Measurements from ENCODE around the gene EXOC8.

The EXOC8 gene

DNA sequence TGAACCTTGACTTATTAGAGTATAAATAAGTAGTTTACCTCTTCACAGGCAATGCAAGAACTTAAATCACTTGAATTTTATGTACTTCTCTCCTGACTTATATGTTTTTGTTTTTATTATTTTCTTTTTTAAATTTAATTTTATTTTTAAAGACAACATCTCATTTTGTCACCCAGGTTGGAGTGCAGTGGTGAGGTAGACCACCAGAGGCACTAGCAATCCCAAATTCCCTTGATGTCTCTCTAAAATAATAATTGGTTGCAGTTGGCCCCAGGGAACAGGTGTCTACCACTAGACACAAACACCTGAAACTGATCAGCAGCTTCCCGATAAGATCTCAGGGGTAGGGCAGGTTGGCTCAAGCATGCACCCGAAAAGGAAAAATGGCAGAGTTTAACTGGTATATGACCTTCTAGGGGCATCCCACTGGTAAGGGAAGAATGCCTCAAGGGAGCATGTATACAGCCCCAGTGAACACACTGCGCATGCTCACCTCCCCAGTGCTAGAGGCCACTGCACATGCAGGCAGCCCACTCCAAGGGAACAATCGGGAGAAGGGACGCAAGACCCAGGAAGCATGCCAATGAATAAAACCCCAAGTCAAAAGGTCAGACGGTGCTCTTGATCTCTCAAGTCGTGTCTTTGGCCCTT is 14.6 kb downstream of the EXOC8 start:
- no peak for DNase-seq (ENCODE audit: low read depth)
- TF ChIP-seq, protein P1, sequence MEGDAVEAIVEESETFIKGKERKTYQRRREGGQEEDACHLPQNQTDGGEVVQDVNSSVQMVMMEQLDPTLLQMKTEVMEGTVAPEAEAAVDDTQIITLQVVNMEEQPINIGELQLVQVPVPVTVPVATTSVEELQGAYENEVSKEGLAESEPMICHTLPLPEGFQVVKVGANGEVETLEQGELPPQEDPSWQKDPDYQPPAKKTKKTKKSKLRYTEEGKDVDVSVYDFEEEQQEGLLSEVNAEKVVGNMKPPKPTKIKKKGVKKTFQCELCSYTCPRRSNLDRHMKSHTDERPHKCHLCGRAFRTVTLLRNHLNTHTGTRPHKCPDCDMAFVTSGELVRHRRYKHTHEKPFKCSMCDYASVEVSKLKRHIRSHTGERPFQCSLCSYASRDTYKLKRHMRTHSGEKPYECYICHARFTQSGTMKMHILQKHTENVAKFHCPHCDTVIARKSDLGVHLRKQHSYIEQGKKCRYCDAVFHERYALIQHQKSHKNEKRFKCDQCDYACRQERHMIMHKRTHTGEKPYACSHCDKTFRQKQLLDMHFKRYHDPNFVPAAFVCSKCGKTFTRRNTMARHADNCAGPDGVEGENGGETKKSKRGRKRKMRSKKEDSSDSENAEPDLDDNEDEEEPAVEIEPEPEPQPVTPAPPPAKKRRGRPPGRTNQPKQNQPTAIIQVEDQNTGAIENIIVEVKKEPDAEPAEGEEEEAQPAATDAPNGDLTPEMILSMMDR (IDR thresholded peaks at IDR 0.05; ENCODE audit: control insufficient read depth, insufficient read depth, low read depth, low read length, missing control alignments), result peak; percentile 11
- H3K4me3 ChIP-seq (ENCODE audit: control insufficient read depth, low read depth, low read length), result no peak overlapping the region

DNA sequence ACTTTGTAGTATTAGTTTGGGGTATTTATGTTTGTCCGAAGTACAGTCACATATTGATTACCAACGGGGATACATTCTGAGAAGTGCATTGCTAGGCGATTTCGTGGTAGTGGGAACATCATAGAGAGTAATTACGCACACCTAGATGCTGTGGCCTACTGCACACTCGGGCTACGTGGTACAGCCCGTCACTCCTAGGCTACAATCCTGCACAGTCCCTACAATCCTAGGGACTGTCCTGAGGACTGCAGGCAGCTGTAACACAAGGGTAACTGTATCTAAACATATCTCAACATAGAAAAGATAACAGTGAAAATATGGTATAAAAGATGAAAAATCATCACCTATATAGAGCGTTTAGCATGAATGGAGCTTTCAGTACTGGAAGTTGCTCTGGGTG is 18.6 kb downstream of the EXOC8 start:
- TF ChIP-seq, protein P1 (IDR thresholded peaks at IDR 0.05; ENCODE audit: control insufficient read depth, insufficient read depth, low read depth, low read length, missing control alignments), result no peak
- DNase-seq (ENCODE audit: low read depth), result no peak
- no peak overlapping the region for H3K4me3 ChIP-seq (ENCODE audit: control insufficient read depth, low read depth, low read length)

DNA sequence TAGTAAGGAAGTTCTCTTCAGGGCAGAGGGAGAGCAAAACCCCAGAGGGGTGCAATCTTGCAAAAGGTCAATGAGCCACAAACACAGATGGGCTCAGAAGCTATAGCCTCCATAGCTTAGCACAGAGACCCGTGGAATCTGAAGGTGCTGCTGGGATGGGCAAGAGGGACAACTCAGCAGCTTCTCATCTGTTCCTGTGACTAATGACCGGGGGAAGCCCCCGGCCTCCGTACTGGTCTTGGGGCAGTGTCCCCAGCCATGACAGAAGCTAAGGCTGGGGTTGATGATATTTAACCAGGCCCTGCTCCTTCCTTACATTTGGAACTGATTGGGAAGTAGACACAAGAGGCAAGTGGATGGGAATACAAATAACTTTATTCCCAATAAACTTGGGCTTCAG is 19.1 kb downstream of the EXOC8 start:
- TF ChIP-seq, protein P1 (IDR thresholded peaks at IDR 0.05; ENCODE audit: control insufficient read depth, insufficient read depth, low read depth, low read length, missing control alignments), result no peak
- no peak for DNase-seq (ENCODE audit: low read depth)
- no peak overlapping the region for H3K4me3 ChIP-seq (ENCODE audit: control insufficient read depth, low read depth, low read length)

DNA sequence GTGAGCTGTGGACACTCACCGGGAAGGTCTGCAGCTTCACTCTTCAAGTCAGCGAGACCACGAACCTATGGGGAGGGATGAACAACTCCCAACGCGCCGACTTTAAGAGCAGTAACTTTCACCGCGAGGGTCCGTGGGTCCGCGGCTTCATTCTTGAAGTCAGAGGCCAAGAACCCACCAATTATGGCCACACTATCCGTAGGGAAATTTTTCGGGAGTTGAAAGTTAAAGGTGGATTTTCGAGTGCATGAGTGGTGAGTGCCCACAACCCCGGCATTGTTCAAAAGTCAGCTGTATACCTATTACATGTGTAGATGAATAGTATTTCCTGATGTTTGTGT is 19.7 kb downstream of the EXOC8 start:
- TF ChIP-seq, protein P1 (IDR thresholded peaks at IDR 0.05; ENCODE audit: control insufficient read depth, insufficient read depth, low read depth, low read length, missing control alignments), result no peak
- no peak overlapping the region for H3K4me3 ChIP-seq (ENCODE audit: control insufficient read depth, low read depth, low read length)
- DNase-seq (ENCODE audit: low read depth), result no peak

GRCh38 chr1:231317306-231318014 is 20.2 kb downstream of the EXOC8 start:
- DNase-seq (ENCODE audit: low read depth), result no peak
- no peak overlapping the region for H3K4me3 ChIP-seq (ENCODE audit: control insufficient read depth, low read depth, low read length)
- TF ChIP-seq, protein P1 (IDR thresholded peaks at IDR 0.05; ENCODE audit: control insufficient read depth, insufficient read depth, low read depth, low read length, missing control alignments), result no peak

- TF ChIP-seq, protein P1 (IDR thresholded peaks at IDR 0.05; ENCODE audit: control insufficient read depth, insufficient read depth, low read depth, low read length, missing control alignments), result peak; percentile 54
- H3K4me3 ChIP-seq (ENCODE audit: control insufficient read depth, low read depth, low read length), result no peak overlapping the region
- no peak for DNase-seq (ENCODE audit: low read depth)
Measured at GRCh38 chr1:231315887-231316286, 21.8 kb downstream of the EXOC8 start.

All from AG09309 (cell line).